NCI-H2107 treated with DMSO at 0.1 percent for 48 hours (cell line): ENCODE results near the gene HEBP2.

ENCODE experiments used
- DNase-seq: peaks from one replicate; lab custom pipeline; 2025; ENCODE audit not compliant: unreplicated experiment; lab: John Stamatoyannopoulos, UW

The HEBP2 gene

DNA sequence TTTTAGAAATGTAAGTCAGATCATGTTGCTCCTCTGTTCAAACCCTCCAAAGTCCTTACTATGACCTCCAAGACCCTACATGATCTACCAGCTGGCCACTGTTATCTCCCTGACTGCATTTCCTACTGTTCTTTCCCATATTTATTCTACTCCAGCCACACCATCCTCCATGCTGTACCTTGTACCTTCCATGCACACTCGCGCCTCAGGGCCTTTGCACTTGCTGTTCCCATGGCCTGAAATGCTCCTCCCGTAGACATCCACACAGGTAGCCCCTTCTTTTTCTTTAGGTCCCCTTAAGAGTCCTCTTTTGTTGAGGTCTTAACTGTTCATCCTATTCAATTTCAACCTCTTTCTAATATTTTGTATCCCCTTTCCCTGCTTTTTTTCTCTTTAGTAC, 47.0 kb downstream of the HEBP2 start:
- DNase-seq = no peak

DNA sequence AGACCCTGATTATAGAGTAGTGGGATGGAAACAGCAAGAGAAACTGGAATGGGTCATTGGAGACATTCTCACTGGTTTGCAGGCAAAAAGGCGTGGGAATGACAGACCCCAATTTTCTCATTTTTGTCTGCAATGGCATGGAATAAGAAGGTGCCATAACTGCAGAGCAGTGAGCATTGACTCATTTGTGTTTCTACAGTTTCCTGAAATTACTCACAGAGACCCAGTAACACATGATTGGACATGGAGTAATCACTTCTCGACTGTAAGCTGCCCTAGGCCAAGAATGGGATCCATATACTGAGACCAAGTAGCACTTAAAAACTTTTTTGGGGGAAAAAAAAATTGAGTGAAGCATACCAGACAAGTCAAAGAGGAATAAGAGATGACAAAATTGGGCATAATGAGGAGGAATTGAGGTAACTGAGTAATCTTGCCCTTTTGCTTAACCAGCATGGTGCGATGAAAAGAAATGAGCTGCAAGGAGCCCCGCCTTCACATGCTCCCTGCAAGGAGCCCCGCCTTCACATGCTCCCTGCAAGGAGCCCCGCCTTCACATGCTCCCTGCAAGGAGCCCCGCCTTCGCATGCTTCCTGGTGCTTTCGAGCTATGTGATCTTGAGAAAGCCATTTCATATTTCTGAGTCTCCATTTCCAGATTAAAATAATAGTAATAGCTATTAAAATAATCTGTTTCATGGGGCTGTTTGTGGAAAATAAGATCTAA, 51.1 kb downstream of the HEBP2 start:
- DNase-seq = no peak

DNA sequence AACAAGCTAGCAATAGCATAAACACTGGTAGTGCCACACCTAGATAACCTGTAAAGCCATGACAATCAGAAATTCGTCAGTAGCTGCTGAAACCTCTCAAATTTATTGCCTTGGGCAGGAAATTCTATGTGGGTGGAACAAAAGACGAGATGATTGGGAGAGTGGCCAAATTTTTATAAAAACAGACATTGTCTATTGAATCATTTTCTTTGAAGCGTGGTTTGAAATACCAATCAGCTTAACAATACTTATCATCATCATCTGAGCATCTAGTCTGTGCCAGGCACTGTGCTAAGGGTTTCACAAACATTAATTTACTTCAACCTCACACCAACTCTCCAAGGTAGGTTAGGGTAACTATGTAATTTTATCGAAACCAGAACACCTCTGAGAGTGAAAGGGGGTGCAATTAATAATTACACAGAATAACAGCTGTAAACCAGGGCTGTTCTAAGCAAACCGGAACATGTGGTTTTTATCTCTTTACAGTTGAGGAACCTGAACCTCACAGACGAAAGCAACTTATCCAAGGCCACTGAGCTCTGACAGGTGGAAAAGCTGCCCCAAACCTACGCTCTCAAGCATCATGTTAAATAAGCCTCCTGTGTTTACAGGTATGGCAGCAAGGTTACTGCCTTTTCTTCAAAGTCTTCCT, 51.9 kb downstream of the HEBP2 start:
- DNase-seq = no peak

DNA sequence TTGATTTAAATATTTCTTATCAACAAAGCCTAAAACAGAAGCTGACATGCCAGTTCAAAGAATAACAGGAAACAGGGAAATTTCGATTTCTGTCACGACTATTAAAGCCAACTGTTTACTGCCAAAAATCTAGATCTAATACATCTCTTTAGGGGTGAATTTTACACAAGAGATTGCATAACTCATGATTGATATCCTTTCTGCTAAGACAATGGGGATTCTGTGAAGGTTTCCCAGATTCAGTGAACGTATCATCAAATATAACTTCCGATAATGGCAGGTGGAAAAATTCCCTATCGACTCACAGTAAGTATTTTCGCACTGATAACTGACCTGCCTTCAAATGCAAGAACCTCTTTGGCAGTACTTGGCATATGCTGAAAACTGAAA, 52.4 kb downstream of the HEBP2 start:
- no peak for DNase-seq

DNA sequence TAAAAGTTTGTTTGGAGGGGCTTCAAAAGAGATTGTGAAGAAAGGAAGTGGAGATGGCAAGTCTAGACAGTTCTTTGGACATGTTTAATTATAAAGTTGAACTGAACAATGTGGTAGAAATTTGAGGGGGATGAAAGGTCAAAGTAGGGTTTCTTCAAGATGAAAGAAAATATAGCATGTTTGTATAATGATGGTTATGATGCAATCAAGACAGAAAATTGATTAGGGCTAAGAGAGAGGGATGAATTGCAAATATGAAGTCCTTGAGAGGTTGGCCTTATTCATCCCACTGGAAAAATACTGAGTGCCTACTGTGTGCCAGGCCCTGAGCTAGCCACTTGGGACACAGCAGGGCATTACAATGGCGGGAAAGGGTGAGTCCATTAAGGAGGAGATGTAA, 57.6 kb downstream of the HEBP2 start:
- no peak for DNase-seq

DNA sequence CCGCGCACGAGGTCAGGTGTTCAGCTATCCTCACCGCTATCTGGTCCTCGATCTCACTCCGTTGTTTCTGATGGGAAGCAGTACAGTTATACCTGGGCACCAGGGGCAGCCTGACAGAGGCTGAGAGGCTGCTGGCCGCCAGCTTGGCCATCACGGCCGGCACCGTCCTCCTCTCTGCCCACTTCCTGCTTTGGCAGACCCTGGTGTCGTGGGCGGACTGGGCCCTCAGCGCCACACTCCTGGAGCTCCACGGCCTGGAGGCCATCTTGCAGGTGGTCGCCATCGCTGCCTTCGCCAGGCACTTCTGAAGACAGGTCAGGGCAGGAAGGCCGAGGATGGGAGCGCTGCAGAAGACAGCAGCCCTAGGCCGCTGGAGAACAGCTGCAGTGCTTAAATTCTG, 60.1 kb downstream of the HEBP2 start:
- no peak for DNase-seq

DNA sequence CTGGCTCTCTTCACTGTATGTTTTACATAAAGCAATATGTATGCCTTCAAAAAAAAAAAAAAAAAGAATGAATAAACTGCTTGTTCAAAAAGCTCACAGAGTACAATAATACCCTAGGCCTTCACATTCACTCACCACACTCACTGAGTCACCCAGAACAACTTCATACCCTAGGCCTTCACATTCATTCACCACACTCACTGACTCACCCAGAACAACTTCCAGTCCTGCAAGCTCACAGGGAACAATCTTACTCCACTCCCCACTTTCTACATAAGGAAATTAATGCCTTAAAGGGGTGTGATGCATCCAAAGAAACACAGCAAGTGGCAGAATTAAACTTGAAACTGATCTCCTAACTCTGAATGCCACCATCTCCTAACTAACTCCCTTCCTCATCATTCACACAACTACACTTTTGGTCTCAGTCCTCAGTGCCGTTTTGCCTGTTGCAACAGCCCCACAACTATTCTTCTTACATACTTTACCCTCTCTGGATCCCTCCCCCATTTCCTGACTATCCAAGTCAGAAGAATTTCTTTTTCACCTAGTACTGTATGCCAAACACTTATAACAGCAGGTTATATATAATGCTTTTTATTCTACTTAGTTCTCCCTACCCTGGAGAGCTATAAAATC, 61.1 kb downstream of the HEBP2 start:
- DNase-seq = no peak

DNA sequence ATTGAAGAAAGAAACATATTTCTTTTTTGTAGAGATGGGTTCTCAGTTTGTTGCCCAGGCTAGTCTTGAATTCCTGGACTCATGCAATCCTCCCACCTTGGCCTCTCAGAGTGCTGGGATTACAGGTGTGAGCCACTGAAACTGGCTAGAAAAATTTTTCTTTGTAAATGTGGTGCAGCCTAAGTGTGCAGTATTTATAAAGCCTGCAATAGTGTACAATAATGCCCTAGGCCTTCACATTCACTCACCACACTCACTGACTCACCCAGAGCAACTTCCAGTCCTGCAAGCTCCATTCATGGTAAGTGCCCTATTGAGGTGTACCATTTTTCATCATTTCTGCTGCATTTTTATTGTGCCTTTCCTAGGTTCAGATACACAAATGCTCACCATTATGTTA, 63.9 kb downstream of the HEBP2 start:
- DNase-seq = no peak

DNA sequence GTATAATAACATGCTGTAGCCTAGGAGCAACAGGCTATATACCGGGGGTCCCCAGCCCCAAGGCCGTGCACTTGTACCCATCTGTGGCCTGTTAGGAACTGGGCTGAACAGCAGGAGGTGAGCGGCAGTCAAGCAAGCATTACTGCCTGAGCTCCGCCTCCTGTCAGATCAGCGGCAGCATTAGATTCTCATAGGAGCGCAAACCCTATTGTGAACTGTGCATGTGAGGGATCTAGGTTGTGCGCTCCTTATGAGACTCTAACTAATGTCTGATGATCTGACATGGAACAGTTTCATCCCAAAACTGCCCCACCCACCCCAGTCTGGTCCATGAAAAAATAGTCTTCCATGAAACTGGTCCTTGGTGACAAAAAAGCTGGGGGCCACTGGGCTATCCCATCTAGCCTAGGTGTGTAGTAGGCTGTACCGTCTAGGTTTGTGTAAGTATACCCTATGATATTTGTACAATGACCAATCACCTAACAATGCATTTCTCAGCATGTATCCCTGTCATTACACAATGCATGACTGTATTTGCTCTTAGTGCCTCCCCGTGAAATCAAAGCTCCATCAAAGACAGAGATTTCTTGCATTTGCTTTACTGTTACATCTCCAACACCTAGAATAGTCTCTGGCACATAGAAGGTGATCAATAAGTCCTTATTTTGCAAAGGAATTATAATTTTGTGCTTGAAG, 64.4 kb downstream of the HEBP2 start:
- DNase-seq = no peak
